Medulla oblongata (tissue), 1 donor: ENCODE data around the gene PRKAG1.

ENCODE experiments used
- DNase-seq: peaks from one replicate; pipeline ENCODE4 v3.0.0-alpha.2; 2015; ENCODE audit errors: extremely low spot score

The PRKAG1 gene

GRCh38 chr12:49049566-49050224, 31.1 kb upstream of the PRKAG1 start:
- DNase-seq: no peak

GRCh38 chr12:49048953-49049352, 30.4 kb upstream of the PRKAG1 start:
- no peak for DNase-seq

- DNase-seq: no peak
These were observed 27.7 kb upstream of the PRKAG1 start for GRCh38 chr12:49046129-49046895.

GRCh38 chr12:49044660-49045059, 26.1 kb upstream of the PRKAG1 start:
- no peak for DNase-seq

- DNase-seq: peak; percentile 57
These were observed 25.3 kb upstream of the PRKAG1 start for GRCh38 chr12:49043856-49044258.

- no peak for DNase-seq
These were observed 24.7 kb upstream of the PRKAG1 start for GRCh38 chr12:49043241-49043640.

- no peak for DNase-seq
These were observed 23.4 kb upstream of the PRKAG1 start for GRCh38 chr12:49041881-49042484.

- no peak for DNase-seq
These were observed 22.7 kb upstream of the PRKAG1 start for GRCh38 chr12:49041036-49041880.

GRCh38 chr12:49040364-49040855, 21.8 kb upstream of the PRKAG1 start:
- DNase-seq: no peak

- no peak for DNase-seq
These were observed 21.1 kb upstream of the PRKAG1 start for GRCh38 chr12:49039421-49040363.

GRCh38 chr12:49038291-49038955, 19.8 kb upstream of the PRKAG1 start:
- no peak for DNase-seq

- no peak for DNase-seq
These were observed 19.3 kb upstream of the PRKAG1 start for GRCh38 chr12:49037947-49038237.

GRCh38 chr12:49037111-49037946, 18.8 kb upstream of the PRKAG1 start:
- no peak for DNase-seq

GRCh38 chr12:49036029-49036428, 17.5 kb upstream of the PRKAG1 start:
- no peak for DNase-seq

- no peak for DNase-seq
These were observed 15.7 kb upstream of the PRKAG1 start for GRCh38 chr12:49034286-49034622.

- DNase-seq: peak; percentile 6
These were observed 15.2 kb upstream of the PRKAG1 start for GRCh38 chr12:49033611-49034285.

- DNase-seq: peak; percentile 23
These were observed 14.3 kb upstream of the PRKAG1 start for GRCh38 chr12:49032679-49033447.

- no peak for DNase-seq
These were observed 13.7 kb upstream of the PRKAG1 start for GRCh38 chr12:49032276-49032675.
